Prostate gland (tissue), 2 donors: Measurements from ENCODE around the gene PDLIM7. TPM values are rescaled to one million over a fixed set of nuclear protein-coding genes. Genes with fewer than 3 reads are reported as not detected.
A peak's percentile ranks its signal among the peaks of the same experiment; 100 is the strongest.

Experiments
- DNase-seq: peaks from one replicate; pipeline ENCODE4 v3.0.0-alpha.2; 2019; ENCODE audit warnings: low spot score
- H3K27ac ChIP-seq, 2 donors: fragments of 200-600 bp; sonication (generic); 2 replicates each; pipeline ENCODE4 v1.5.1; 2017 to 2019
- H3K27me3 ChIP-seq: fragments of 200-600 bp; sonication (generic); replicated peaks from 2 replicates; pipeline ENCODE4 v1.5.1; 2019; ENCODE audit not compliant: insufficient read depth
- H3K36me3 ChIP-seq, 2 donors: fragments of 200-600 bp; sonication (generic); 1 replicate in 1 of 2; 2 replicates in 1 of 2; pipeline versions ENCODE4 v1.5.1 to v1.8.1; 2017 to 2019
- H3K4me1 ChIP-seq: fragments of 200-600 bp; sonication (generic); replicated peaks from 2 replicates; pipeline ENCODE4 v1.5.1; 2019
- H3K4me3 ChIP-seq, 2 donors: fragments of 200-600 bp; sonication (generic); 2 replicates each; pipeline ENCODE4 v1.5.1; 2017 to 2019
- H3K9me3 ChIP-seq: fragments of 200-600 bp; sonication (generic); 2 replicates; pipeline ENCODE4 v1.5.1; 2017
- POLR2A ChIP-seq: fragments of 450-650 bp; IDR thresholded peaks from one replicate; pipeline ENCODE4 v1.6.1; 2016; ENCODE audit warnings: antibody characterized with exemption, mild to moderate bottlenecking
- POLR2AphosphoS5 ChIP-seq: sonication (generic); formaldehyde crosslinking; IDR thresholded peaks from one replicate; pipeline ENCODE4 v1.6.1; 2017; ENCODE audit warnings: antibody characterized with exemption
- WGBS: methylation state at CpG from one replicate; pipeline ENCODE4 v1.1.5; 2018; 5-methylcytosine and 5-hydroxymethylcytosine counted together
- intact Hi-C: fragments of 100-400 bp; cut with DNase I; formaldehyde crosslinking; loops from one replicate; pipeline ENCODE4 v1.14.2; 2022
- total RNA-seq, 2 donors: library from RNA; depleted of rRNA; stranded (reverse); fragments of >200 nt; gene quantifications; one replicate each; pipeline ENCODE4 v1.1.0, GENCODE V29; 2016
- TF ChIP-seq, protein P1 (sequence below), 4 experiments: fragments of 200-600 bp in 2 of 4; fragments of 450-650 bp in 2 of 4; sonication (generic) in 2 of 4; IDR thresholded peaks; 1 replicate in 3 of 4; 2 replicates in 1 of 4; pipeline ENCODE4 v1.5.1; 2016 to 2019; ENCODE audit warnings: antibody characterized with exemption in 4 of 4, mild to moderate bottlenecking in 2 of 4, moderate library complexity in 2 of 4

PDLIM7 gene, protein sequence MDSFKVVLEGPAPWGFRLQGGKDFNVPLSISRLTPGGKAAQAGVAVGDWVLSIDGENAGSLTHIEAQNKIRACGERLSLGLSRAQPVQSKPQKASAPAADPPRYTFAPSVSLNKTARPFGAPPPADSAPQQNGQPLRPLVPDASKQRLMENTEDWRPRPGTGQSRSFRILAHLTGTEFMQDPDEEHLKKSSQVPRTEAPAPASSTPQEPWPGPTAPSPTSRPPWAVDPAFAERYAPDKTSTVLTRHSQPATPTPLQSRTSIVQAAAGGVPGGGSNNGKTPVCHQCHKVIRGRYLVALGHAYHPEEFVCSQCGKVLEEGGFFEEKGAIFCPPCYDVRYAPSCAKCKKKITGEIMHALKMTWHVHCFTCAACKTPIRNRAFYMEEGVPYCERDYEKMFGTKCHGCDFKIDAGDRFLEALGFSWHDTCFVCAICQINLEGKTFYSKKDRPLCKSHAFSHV
- total RNA-seq: 100 to 1,000 TPM; 155 to 235 TPM

DNA sequence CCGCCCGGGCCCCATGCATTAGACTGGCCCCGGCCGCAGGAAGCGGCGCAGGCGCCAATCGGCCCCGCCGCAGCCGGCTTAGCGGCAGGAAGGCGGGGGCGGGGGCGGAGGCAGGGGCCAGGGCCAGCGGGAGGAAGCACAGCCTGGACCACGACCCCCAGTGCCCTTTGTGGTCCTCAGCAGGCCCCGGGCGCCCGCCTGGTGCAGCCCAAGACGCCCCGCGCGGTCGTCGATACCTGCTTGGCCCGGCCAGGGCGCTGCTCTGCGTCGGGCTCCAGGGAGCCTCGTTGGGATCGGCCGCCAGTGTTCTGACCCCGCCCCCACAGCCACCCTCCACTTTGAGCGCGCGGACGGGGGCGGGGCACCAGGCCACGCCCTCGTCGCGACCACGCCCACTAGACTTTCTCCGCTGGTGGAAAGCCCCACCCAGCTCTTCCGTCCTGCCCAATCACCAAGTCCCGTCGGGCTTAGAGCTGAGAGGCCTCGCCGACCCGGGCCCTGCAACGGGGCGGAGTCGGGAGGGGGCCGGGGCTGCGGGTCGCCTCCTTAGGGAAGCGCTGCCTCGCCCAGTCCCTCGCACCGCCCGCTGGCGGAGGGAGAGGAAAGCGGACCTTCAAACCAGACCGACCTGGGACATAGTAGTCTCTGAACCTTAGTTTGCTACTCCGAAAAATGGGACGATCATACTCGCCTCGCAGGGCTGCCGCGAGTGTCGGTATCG lies at the start of gene PDLIM7:
Gene PDLIM7 (minus strand): TSS at position 313 of the 721 bp plus-strand sequence. CDS start 1,092 bp downstream, outside the sequence.
- Histone ChIP-seq H3K27me3 (no peaks in the 10 kb centered on the region), H3K4me1 (peaks cover 4% of the 10 kb centered on the region), H3K9me3 (no peaks in the 10 kb centered on the region), H3K27ac (peak within 1 kb of the TSS; percentile 86 to 92), H3K36me3 (no peaks in the 10 kb centered on the region), H3K4me3 (peak within 1 kb of the TSS; percentile 57 to 78)
- DNase-seq: peak; percentile 95
- 1% methylated on average over 58 of the region's 73 CpGs for WGBS
- TF ChIP-seq POLR2AphosphoS5: peak; percentile 95
- TF ChIP-seq POLR2A: peak; percentile 95
- TF ChIP-seq, protein P1, sequence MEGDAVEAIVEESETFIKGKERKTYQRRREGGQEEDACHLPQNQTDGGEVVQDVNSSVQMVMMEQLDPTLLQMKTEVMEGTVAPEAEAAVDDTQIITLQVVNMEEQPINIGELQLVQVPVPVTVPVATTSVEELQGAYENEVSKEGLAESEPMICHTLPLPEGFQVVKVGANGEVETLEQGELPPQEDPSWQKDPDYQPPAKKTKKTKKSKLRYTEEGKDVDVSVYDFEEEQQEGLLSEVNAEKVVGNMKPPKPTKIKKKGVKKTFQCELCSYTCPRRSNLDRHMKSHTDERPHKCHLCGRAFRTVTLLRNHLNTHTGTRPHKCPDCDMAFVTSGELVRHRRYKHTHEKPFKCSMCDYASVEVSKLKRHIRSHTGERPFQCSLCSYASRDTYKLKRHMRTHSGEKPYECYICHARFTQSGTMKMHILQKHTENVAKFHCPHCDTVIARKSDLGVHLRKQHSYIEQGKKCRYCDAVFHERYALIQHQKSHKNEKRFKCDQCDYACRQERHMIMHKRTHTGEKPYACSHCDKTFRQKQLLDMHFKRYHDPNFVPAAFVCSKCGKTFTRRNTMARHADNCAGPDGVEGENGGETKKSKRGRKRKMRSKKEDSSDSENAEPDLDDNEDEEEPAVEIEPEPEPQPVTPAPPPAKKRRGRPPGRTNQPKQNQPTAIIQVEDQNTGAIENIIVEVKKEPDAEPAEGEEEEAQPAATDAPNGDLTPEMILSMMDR (IDR thresholded peaks at IDR 0.05): peak in 1 of 4 experiments; percentile 5
- intact Hi-C loops: loop anchor here (2.0 kb wide), 1 partner anchor 43 kb away; no protein-coding TSS in a partner anchor

DNA sequence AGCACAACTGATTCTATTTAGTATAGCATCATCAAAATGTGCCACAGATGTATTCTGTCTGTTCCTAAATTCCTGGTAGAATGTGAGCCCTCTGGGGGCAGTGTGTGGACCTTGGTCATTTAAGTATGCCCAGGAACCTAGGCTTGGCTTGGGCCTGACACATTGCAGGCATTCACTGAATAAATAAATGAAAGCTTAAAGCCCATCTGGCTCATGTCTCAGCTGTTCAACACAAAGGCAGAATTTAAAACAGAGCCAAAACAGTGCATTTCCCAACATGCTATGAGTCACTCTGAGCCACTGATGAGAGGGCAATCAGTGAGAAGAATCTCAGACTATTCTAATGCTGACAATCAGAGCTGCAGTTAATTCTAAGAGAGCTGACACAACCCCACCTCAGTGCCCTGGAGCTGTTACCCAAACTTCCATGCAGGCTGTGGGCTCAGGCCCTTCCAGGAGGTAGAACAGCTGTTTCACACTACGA lies 48.9 kb upstream of the PDLIM7 start:
- Histone ChIP-seq H3K9me3 (no peaks in the 10 kb centered on the region), H3K27ac (peak overlapping the region; percentile 55 to 59), H3K4me3 (no peak overlapping the region), H3K4me1 (peaks cover 10% of the 10 kb centered on the region), H3K36me3 (no peaks in the 10 kb centered on the region), H3K27me3 (no peaks in the 10 kb centered on the region)
- peak; percentile 38 for DNase-seq
- intact Hi-C loops: no loop called here
- 30% methylated on average over 1 of the region's 1 CpG for WGBS
- no peak for TF ChIP-seq POLR2A
- peak; percentile 76 for TF ChIP-seq POLR2AphosphoS5

DNA sequence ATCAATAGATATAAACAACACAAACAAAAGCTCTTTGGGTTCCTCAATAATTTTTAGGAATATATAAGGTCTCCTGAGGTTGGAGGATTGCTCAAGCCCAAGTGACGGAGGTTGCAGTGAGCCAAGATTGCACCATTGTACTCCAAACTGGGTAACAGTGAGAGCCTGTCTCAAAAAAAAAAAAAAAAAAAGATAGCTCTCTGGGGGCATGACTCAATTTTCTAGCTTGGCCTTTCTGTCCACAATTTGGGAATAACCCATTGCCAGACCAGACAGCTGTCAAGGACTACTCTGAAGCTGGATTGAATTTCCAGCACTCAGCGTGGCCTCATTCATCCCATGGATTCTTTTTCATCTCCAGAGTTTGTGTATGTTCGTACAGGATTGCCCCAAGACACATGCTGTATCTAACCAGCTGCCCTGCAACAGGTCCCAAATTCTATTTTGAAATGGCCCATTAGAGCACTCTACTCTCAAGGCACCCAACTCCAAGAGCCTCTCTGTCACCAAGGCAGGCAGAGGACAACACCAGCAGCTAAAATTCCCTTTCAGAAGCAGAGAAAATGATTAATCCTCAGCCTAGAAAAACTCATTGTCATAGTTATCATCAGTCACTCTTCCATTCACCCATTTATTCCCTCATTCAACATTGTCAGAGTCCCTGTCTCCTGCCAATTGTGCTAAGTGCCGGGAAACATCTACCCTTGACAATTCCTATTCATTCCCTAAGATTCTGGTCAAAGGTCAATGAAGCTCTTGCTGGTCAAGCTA lies 48.3 kb upstream of the PDLIM7 start:
- TF ChIP-seq POLR2AphosphoS5 (no peak), POLR2A (no peak)
- TF ChIP-seq, protein P1 (IDR thresholded peaks at IDR 0.05): no peak
- intact Hi-C loops: no loop called here
- 72% methylated on average over 4 of the region's 4 CpGs for WGBS
- H3K4me3 ChIP-seq: no peak overlapping the region
- H3K36me3 ChIP-seq: no peaks in the 10 kb centered on the region
- H3K4me1 ChIP-seq: peaks cover 10% of the 10 kb centered on the region
- no peaks in the 10 kb centered on the region for H3K9me3 ChIP-seq
- H3K27me3 ChIP-seq: no peaks in the 10 kb centered on the region
- DNase-seq: no peak
- H3K27ac ChIP-seq: peak overlapping the region; percentile 55 to 59

DNA sequence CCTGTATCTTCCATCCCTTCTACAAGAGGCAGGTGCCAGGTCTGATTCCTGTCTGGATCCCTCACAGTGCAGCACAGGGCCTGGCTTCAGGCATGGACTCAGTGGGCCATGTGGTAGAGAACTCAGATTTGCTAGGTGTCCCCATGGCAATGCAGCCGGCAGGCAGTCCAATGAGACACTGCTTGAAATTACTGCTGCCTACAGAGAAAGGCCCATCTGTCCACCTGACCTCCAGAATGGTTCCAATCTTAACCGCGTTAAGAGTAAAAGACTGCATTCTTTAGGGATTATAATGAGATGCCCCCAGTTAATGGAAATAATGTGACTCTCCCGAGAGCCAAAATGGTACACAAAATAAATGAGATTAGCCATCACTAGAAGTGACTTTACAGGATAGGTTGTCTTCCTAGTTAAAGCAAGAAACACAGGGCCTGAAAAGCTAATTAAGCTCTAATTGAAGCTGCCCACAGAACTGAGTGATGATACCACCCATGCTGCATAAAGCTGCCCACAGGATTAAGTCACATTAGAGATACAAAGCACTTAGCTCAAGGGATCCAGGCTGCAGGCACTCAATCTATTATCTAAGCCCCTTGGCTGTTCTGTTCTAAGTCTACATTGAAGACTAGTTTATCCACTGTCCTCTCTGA lies 45.5 kb upstream of the PDLIM7 start:
- H3K27me3 ChIP-seq: no peaks in the 10 kb centered on the region
- no peaks in the 10 kb centered on the region for H3K36me3 ChIP-seq
- H3K27ac ChIP-seq: no peak overlapping the region
- DNase-seq: no peak
- intact Hi-C loops: no loop called here
- peaks cover 12% of the 10 kb centered on the region for H3K4me1 ChIP-seq
- TF ChIP-seq, protein P1 (IDR thresholded peaks at IDR 0.05): no peak
- TF ChIP-seq POLR2AphosphoS5: no peak
- 89% methylated on average over 4 of the region's 4 CpGs for WGBS
- H3K9me3 ChIP-seq: no peaks in the 10 kb centered on the region
- H3K4me3 ChIP-seq: no peak overlapping the region
